GM13977 (cell line): Measurements from ENCODE around the gene C17orf114.

Source experiments
- DNase-seq: peaks from one replicate; pipeline ENCODE4 v3.0.0; 2012; ENCODE audit warnings: low spot score
- in situ Hi-C: fragments of 300-500 bp; cut with MboI; formaldehyde crosslinking; loops from one replicate; pipeline ENCODE4 v1.12.0; 2022; ENCODE audit warnings: low sequenced_read_pairs, low pct_unique_long_range_greater_than_20kb, mixed read lengths, inconsistent platforms; ENCODE audit not compliant: unreplicated experiment
- TF ChIP-seq, protein P1 (sequence below): IDR thresholded peaks from 2 replicates; pipeline ENCODE4 v1.5.1; 2012; ENCODE audit warnings: mild to moderate bottlenecking, control low read depth; ENCODE audit not compliant: insufficient read depth; ENCODE audit errors: extremely low read depth, missing control alignments

The C17orf114 gene

GRCh38 chr17:4769628-4770027 lies 32.5 kb downstream of the C17orf114 start:
- in situ Hi-C loops = no loop called here
- TF ChIP-seq, protein P1, sequence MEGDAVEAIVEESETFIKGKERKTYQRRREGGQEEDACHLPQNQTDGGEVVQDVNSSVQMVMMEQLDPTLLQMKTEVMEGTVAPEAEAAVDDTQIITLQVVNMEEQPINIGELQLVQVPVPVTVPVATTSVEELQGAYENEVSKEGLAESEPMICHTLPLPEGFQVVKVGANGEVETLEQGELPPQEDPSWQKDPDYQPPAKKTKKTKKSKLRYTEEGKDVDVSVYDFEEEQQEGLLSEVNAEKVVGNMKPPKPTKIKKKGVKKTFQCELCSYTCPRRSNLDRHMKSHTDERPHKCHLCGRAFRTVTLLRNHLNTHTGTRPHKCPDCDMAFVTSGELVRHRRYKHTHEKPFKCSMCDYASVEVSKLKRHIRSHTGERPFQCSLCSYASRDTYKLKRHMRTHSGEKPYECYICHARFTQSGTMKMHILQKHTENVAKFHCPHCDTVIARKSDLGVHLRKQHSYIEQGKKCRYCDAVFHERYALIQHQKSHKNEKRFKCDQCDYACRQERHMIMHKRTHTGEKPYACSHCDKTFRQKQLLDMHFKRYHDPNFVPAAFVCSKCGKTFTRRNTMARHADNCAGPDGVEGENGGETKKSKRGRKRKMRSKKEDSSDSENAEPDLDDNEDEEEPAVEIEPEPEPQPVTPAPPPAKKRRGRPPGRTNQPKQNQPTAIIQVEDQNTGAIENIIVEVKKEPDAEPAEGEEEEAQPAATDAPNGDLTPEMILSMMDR = no peak
- DNase-seq = no peak

- in situ Hi-C loops = no loop called here
- no peak for DNase-seq
- TF ChIP-seq, protein P1 = no peak
Observed at GRCh38 chr17:4768298-4768697, 33.8 kb downstream of the C17orf114 start.

GRCh38 chr17:4766723-4767122 lies 35.4 kb downstream of the C17orf114 start:
- DNase-seq = no peak
- in situ Hi-C loops = no loop called here

GRCh38 chr17:4766201-4766600 lies 35.9 kb downstream of the C17orf114 start:
- TF ChIP-seq, protein P1 = no peak
- DNase-seq = no peak
- in situ Hi-C loops = no loop called here

More at GRCh38 chr17:4766723-4767122, 35.4 kb downstream of the C17orf114 start:
- TF ChIP-seq, protein P1 = no peak

GRCh38 chr17:4764595-4764994 lies 37.5 kb downstream of the C17orf114 start:
- TF ChIP-seq, protein P1 = no peak

DNA sequence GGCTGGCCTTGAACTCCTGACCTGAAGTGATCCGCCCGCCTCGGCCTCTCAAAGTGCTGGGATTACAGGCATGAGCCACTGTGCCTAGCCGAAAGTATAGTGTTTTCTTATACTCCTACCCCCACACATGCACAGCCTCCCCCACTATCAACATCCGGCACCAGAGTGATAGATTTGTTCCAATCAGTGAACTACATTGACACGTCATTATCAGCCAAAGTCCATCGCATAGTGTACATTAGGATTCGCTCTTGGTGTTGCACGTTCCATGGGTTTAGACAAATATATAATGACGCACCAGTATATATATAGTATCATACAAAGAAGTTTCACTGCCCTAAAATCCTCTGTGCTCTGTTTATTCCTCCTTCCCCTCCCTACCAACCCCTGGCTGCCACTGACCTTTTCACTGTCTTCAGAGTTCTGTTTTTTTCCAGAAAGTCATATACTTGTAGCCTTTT lies 42.3 kb downstream of the C17orf114 start:
- no peak for DNase-seq
- TF ChIP-seq, protein P1 = no peak
- in situ Hi-C loops = no loop called here

More at GRCh38 chr17:4764595-4764994, 37.5 kb downstream of the C17orf114 start:
- in situ Hi-C loops = no loop called here
- no peak for DNase-seq

DNA sequence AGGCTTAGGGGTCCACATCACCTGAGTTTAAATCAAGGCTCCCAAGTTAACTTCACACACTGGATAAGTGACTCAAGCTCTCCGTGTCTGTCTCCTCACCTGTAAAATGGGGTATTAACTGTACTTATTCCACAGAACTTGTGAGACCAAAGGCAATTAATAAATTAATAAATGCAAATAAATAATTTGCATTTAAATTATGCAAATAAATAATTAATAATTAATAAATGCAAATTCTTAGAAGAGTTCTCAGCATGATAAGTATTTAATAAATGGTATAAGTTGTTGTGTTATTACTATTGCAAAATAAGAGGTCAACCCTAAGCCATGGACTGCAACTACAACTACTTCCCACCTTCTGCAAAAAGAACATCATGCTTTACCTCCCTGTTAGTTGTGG lies 48.7 kb downstream of the C17orf114 start:
- DNase-seq = no peak
- in situ Hi-C loops = no loop called here
- TF ChIP-seq, protein P1 = no peak
